Body of pancreas (tissue), 4 donors: ENCODE measurements around the gene STMP1.

Experiments used
- POLR2A ChIP-seq, 3 donors: fragments of 450-650 bp; IDR thresholded peaks; one replicate each; pipeline ENCODE4 v1.6.1; 2016; ENCODE audit warnings: antibody characterized with exemption in 3 of 3, mild to moderate bottlenecking in 2 of 3
- TF ChIP-seq, protein P1 (sequence below), 7 experiments: fragments of 450-650 bp in 4 of 7; fragments of 200-600 bp in 3 of 7; sonication (generic) in 3 of 7; IDR thresholded peaks; one replicate each; pipeline ENCODE4 v1.5.1; 2016 to 2019; ENCODE audit warnings: antibody characterized with exemption in 7 of 7

DNA sequence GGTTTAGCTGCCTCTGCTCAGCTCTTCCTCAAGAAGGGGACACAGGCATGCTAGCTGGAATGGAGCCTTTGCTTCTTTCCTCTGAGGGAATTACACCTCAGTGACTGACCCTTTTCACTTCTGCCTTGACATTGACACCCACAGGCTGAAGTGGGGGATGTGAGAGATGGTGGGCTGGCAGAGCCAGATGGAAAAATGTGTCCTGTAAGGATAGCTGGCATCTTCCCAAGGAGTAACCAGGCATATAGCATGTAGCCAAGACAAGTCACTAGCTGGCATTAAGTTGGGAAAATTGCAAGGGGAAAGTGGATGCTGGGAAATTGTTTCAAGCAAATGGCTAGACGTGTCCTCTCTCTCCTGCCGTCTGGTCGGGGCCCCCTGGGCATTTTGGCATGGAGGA, 19.9 kb downstream of the STMP1 start:
- TF ChIP-seq, protein P1, sequence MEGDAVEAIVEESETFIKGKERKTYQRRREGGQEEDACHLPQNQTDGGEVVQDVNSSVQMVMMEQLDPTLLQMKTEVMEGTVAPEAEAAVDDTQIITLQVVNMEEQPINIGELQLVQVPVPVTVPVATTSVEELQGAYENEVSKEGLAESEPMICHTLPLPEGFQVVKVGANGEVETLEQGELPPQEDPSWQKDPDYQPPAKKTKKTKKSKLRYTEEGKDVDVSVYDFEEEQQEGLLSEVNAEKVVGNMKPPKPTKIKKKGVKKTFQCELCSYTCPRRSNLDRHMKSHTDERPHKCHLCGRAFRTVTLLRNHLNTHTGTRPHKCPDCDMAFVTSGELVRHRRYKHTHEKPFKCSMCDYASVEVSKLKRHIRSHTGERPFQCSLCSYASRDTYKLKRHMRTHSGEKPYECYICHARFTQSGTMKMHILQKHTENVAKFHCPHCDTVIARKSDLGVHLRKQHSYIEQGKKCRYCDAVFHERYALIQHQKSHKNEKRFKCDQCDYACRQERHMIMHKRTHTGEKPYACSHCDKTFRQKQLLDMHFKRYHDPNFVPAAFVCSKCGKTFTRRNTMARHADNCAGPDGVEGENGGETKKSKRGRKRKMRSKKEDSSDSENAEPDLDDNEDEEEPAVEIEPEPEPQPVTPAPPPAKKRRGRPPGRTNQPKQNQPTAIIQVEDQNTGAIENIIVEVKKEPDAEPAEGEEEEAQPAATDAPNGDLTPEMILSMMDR (IDR thresholded peaks at IDR 0.05), result no peak
- TF ChIP-seq POLR2A (IDR thresholded peaks at IDR 0.05), result no peak
